ENCODE measurements around the gene CCDC175.
A peak's percentile ranks its signal among the peaks of the same experiment; 100 is the strongest.

GRCh38 chr14:59511916-59512575 is 64.6 kb downstream of the CCDC175 start:
- TF ChIP-seq CTCF (conservative IDR thresholded peaks at IDR 0.05; ENCODE audit: low read length), result peak; percentile 86
- TF ChIP-seq EZH2phosphoT487 (IDR thresholded peaks at IDR 0.05; ENCODE audit: borderline replicate concordance), result no peak
